ENCODE results near the gene HNF1A.
A peak's percentile ranks its signal among the peaks of the same experiment; 100 is the strongest.
"Not testable (repeated sequence)": the region's sequence is repeated elsewhere in the genome, so short reads cannot be mapped to it uniquely, and the experiment has no call there.

Gene HNF1A, protein sequence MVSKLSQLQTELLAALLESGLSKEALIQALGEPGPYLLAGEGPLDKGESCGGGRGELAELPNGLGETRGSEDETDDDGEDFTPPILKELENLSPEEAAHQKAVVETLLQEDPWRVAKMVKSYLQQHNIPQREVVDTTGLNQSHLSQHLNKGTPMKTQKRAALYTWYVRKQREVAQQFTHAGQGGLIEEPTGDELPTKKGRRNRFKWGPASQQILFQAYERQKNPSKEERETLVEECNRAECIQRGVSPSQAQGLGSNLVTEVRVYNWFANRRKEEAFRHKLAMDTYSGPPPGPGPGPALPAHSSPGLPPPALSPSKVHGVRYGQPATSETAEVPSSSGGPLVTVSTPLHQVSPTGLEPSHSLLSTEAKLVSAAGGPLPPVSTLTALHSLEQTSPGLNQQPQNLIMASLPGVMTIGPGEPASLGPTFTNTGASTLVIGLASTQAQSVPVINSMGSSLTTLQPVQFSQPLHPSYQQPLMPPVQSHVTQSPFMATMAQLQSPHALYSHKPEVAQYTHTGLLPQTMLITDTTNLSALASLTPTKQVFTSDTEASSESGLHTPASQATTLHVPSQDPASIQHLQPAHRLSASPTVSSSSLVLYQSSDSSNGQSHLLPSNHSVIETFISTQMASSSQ

DNA sequence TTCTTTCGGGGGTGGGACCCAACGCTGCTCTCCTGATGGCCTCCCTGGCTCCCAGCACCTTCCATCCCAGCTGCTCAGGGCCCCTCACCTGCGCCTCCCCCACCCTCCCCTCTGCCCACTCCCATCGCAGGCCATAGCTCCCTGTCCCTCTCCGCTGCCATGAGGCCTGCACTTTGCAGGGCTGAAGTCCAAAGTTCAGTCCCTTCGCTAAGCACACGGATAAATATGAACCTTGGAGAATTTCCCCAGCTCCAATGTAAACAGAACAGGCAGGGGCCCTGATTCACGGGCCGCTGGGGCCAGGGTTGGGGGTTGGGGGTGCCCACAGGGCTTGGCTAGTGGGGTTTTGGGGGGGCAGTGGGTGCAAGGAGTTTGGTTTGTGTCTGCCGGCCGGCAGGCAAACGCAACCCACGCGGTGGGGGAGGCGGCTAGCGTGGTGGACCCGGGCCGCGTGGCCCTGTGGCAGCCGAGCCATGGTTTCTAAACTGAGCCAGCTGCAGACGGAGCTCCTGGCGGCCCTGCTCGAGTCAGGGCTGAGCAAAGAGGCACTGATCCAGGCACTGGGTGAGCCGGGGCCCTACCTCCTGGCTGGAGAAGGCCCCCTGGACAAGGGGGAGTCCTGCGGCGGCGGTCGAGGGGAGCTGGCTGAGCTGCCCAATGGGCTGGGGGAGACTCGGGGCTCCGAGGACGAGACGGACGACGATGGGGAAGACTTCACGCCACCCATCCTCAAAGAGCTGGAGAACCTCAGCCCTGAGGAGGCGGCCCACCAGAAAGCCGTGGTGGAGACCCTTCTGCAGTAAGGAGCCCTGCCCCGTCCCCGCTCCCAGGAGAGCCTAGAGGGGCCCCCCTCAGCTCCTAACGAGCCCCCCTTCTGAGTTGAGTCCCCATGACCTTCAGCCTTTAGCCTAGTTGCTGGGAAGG is at the start of gene HNF1A:
HNF1A (plus strand) TSS at position 248 of the 924 bp plus-strand sequence; CDS start at position 474, 226 bp downstream.
- no peak for DNase-seq

DNA sequence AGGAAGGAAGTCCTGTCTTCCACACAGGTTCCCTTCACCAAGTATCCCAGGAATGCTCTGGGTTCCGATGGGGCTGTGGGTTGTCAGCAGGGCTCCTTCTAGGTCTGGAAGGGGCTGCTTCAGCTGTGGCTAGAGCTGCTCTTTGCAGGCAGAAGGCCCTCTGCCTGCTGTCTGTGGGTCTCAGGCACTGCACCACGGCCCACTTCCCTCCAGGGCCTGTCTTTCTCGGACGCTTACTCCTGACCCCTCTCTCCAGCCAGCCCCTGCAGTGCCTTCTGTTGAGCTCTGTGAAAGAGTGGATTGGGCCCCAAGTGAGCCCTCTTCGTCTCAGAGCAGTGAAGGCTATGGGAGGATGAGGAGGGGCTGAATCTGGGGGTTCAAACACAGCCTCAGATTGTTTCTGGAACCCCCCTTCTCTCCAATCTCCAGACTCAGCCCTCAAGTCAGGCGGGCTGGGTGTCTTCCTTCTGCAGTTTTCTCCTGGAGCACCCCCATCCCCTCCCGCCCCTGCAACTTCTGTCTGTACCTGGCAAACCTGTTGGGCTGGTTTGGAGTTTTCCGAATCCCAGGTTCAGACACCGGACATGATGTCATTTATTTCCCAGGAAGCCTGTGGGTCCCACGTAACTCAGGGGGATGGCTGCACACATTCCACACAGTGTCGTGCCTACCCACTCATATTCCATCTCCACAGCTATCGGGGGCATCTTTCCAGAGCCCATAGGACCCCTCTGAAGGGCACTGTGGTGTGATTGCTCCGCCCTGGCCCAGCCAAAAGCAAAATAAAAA is 49.3 kb upstream of the HNF1A start:
- no peak for DNase-seq

DNA sequence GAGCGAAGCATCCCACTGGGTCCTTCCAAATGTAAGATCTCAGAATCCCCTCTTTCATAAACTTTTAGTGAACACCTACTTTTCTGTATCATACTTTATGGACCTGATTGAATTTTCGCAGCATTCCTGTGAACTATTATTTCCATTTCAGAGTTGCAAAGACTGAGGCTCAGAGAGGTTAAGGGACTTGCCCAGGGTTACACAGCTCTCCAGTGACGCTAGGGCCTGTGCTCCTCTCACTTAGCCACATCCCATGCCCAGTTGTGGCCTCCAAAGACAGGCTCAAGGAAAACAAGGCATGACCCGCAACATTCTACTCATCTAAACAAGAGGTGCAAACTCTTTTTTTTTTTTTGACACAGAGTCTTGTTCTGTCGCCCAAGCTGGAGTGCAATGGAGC is 48.3 kb upstream of the HNF1A start:
- no peak for DNase-seq

DNA sequence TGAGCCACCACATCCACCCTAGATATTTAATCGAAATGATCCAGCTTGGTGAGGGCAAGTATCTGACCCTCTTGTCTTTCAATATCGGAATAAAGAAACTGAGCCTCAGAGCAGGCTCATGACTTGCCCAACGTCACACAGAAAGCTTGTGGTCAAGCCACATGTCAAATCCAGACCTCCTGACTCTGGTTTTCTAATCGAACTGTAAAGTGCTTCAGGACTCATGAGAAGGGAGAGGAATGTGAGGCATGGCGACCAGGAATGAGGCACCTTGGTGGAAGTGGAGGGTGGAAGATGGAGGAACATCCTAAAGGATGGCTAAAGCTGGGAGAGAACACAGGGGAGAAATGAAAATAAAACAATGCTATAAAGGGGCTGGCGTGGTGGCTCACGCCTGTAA is 46.3 kb upstream of the HNF1A start:
- DNase-seq: no peak

DNA sequence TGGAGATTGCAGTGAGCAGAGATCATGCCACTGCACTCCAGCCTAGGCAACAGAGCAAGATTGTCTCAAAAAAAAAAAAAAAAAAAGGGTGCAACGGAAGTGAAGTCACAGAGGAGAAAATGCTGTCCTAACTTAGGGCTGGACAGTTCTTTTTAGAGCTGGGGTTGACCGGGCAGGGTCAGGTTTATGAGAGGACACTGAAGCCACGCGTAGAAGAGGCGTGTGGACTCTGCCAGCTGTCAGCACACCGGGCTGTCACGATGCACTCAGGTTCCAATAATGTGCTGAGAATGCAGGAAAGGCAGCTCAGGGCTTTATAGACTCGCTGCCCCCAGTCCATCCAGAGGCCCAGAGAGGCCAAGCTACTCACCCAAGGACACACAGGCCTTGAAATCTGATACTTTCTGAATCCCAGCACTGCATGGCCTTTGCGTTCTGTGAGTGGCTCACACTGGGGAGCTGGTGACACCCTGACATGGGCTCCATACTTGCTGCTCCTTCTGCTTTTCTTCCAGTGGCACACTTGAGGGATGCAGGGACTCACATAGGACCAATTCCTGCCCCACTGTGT is 45.3 kb upstream of the HNF1A start:
- DNase-seq: no peak

DNA sequence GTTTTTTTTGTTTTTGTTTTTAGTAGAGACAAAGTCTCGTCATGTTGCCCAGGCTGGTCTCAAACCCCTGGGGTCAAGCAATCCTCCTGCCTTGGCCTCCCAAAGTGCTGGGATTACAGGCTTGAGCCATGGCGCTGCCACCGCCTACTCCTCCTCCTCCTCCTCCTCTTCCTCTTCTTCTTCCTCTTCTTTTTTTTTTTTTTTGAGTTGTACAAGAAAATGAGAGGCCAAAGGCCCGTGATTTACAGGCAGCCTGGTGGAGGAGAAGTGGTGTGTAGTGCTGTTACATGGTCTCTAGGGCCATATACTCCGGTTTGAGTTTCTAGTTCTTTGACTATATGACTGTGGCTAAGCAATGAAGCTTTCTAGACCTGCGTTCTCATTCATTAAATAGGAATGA is 44.6 kb upstream of the HNF1A start:
- DNase-seq: peak in 2 of 3 donors; percentile 16 to 31

DNA sequence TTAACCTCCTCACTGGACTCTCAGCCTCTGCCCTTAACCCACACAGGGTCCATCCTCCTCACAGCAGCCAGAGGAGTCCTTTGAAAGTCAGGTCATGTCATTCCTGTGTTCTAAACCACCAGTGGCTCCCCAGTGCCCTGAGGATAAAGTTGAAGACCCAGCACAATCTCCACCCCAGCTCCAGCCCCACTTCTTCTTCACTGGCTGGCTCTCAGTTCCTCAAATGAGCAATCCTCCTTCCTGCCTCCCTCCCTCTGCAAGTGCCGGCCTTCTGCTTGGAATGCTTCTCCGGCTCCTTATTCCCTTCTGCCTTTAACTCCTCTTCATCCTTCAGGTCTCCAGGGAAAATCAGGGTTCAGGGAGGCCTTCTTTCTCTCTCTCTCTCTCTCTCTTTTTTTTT is 42.1 kb upstream of the HNF1A start:
- peak; percentile 70 to 76 (median 72) for DNase-seq

DNA sequence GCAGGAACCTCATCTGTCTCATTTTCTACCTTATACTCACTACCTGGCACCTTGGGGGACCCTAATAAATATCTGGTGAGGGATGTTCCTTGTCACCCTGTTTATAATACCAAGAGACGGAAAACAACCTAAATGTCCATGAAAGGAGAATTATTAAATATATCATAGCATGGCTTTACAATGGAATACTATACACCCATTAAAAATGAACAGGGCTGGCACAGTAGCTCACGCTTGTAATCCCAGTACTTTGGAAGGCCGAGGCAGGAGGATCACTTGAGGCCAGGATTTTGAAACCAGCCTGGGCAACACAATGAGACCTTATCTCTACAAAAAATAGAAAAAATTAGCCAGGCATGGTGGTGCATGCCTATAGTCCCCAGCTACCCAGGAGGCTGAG is 39.8 kb upstream of the HNF1A start:
- no peak for DNase-seq

DNA sequence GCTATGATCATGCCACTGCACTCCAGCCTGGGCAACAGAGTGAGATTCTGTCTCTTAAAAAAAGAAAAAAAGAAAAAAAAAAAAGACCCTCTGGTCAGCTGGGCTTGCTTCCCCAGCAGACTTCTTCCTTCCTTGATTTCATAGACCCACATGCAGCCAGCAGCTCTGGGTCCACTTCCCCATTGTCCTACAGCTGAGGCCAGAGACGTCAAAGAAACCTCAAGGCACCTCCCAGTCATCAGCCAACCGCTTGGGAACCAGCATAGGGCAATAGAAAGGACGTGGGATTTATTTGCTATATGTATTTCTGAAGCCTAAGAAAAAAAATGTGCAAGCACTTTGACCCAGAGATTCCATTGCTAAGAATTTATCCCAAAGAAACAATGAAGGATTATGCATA is 38.8 kb upstream of the HNF1A start:
- peak; percentile 89 to 93 (median 90) for DNase-seq

DNA sequence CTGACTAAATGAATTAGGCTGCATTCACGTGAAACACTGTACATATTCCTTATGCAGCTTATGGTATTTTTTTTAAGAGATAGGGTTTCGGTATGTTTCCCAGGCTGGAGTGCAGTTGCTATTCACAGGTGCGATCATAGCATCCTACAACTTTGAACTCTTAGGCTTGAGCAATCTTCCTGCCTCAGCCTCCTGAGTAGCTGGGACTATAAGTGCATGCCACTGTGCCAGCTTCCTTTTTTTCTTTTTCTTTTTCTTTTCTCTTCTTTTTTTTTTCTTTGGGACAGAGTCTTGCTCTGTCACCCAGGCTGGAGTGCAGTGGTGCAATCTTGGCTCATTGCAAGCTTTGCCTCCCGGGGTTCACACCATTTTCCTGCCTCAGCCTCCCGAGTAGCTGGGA is 38.3 kb upstream of the HNF1A start:
- peak in 2 of 3 donors; percentile 6 to 31 for DNase-seq

DNA sequence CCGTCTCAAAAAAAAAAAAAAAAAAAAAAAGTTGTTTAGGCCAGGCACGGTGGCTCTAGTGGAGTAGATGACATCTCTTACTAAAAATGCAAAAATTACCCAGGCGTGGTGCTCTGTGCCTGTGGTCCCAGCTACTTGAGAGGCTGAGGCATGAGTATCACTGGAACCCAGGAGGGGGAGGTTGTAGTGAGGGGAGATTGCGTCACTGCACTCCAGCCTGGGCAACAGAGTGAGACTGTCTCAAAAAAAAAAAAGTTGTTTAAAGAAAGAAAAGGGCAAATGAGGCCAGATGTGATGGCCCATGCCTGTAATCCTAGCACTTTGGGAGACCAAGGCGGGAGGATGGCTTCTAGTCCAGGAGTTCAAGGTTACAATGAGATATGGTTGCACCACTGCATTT is 37.5 kb upstream of the HNF1A start:
- peak; percentile 47 to 56 (median 54) for DNase-seq

DNA sequence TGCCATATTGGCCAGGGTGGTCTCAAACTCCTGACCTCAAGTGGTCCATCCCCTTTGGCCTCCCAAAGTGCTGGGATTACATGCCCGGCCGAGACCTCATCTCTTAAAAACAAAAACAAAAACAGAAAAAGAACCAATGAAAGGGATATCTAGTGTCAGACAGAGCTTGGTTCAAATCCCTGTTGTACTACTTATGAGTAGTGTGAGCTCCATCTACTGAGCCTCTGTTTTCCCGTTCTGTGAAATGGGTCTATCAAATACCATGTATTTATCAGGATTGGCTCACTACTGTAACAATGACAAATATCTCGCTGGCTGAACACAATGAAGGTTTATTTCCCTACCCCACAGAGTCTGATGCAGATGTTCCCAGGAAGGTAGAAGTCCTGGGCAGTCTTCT is 36.9 kb upstream of the HNF1A start:
- DNase-seq: no peak

DNA sequence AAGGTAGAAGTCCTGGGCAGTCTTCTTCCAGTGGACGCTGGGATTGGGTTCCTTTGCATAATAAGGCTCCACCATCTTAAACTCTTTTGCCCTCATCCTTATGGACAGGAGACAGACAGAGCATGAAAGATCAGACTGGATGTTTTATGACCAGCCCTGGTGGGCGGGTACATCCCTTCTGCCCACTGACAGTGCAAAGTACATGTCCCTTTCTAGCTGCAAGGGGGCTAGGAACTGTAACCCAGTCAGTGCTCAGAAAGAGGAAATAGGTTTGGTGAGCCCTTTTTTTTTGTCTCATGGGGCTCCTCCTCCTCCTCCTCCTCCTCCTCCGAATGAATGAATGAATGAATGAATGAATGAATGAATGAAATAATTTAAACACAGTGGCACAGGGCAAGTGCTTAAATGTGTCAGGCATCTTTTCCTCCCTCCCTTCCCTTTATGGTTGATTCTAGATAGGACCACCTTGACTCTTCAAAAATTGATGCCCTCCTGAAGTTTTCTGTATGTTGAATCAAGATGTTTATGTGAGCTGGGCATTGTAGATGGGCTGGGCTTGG is 36.4 kb upstream of the HNF1A start:
- peak; percentile 38 to 57 (median 55) for DNase-seq

DNA sequence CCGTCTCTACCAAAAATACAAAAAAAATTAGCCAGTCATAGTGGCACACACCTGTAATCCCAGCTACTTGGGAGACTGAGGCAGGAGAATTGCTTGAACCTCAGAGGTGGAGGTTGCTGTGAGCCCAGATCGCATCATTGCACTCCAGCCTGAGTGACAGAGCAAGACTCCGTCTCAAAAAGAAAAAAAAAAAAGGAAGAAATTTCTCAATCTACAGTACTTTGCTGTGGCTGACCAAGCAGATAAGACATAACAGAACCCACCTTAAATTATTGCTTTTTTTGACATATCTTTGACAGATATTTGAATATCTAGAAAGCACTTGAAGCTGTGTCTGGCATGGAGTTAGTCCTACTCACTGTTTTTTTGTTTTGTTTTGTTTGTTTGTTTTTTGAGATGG is 34.9 kb upstream of the HNF1A start:
- DNase-seq: no peak

DNA sequence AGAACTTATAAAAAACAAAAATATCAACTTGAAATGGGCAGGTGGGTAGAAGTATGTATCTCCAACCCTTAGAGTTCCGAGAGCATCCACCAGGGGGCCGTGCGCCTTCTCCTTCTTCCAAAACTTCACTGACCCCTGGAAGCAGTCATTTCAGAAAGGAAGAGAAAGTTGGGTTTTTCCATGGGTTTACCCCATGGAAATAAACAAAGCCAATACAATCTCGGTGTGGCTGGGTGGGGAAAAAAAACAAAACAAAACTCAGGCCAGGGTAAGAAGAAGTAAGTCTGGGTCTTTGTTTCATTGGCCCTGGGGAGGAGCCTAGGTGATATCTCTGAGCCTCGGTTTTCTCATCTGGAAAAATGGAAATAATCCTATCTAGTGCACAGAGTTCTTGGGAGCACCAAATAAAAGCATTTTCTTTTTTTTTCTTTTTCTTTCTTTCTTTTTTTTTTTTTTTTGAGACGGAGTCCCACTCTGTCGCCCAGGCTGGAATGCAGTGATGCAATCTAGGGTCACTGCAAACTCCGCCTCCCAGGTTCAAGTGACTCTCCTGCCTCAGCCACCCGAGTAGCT is 33.6 kb upstream of the HNF1A start:
- peak; percentile 94 to 96 (median 96) for DNase-seq

DNA sequence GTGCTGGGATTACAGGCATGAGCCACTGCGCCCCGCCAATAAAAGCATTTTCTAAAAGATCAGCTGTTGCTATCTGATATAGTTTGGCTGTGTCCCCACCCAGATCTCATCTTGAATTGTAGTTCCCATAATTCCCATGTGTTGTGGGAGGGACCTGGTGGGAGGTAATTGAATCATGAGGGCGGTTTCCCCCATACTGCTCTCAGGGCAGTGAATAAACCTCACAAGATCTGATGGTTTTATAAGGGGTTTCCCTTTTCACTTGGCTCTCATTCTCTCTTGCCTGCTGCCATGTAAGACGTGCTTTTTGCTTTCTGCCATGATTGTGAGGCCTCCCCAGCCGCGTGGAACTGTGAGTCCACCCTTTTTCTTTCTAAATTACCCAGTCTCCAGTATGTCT is 32.8 kb upstream of the HNF1A start:
- DNase-seq: peak; percentile 39 to 70 (median 48)

DNA sequence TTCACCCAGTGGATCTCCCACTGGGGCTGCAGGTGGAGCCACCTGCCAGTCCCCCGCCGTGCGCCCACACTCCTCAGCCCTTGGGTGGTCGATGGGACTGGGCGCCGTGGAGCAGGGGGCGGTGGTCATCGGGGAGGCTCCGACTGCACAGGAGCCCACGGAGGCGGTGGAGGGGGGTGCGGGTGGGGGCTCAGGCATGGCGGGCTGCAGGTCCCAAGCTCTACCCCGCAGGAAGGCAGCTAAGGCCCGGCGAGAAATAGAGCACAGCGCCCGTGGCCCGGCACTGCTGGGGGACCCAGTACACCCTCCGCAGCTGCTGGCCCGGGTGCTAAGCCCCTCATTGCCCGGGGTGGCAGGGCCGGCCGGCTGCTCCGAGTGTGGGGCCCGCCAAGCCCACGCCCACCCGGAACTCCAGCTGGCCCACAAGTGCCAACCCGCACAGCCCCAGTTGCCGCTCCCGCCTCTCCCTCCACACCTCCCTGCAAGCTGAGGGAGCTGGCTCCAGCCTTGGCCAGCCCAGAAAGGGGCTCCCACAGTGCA is 28.0 kb upstream of the HNF1A start:
- DNase-seq: not testable (repeated sequence)

DNA sequence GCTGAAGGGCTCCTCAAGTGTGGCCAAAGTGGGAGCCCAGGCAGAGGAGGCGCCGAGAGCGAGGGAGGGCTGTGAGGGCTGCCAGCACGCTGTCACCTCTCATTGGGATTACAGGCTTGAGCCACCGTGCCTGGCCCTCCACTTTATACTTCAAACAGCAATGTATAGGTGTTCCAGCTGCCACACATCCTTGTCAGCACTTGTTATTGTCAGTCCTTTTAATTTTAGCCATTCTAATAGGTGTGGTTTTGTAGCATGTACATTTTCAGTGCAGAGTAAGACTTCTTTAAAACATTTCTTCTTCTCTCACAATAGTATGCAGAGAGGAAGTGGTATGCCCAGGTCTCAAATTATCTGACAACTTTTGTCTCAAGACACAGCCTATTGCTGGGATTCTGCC is 27.5 kb upstream of the HNF1A start:
- DNase-seq: no peak

DNA sequence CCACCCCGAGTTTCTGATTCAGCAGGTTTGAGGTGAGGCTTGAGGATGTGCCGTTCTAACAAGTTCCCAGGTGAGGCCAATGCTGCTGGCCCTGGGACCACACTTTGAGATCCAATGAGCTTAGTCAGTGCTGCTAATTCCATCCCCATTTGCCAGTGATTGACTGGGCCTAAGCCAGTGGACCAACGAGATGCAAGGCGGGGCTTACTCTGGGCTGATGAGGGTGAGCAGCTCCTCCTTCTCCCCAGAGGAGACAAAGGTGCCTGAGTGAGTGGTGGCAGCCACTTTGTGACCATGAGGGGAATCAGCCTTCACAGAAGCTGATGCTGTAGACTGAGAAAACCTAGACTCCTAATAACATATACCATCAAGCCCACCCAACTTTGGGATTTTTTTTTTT is 23.1 kb upstream of the HNF1A start:
- DNase-seq: no peak

DNA sequence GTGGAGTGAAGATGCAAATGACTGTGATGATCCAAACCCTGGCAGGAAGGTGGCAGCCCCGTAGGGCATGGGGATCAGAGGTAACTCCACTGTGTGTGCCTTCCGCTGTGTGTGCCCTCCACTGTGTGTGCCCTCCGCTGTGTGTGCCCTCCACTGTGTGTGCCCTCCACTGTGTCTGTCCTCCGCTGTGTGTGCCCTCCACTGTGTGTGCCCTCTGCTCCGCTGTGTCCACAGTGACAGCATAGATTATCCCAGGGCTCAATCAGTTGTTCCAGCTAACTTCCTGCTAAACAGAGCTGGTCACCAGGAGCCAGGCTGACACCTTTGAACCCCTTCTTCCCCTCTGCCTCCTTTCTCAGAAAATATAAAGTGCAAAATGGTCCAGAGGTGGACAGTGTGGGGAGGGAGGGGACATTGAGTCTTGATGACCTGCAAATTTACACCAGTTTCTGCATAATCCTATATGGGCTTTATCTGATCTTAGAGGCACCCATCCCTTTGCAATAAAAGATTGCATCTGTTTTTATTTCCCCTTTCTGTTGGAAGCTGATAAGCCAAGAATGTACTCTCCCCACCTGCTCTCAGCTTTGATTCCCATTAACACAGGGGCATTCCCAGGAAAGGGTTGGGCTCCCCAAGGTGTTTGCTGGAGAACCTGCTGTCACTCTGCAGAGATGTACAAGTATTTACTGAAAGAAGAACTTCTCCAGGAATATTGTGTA is 21.6 kb upstream of the HNF1A start:
- DNase-seq: no peak
